ENCODE measurements around the gene SFXN3.

DNA sequence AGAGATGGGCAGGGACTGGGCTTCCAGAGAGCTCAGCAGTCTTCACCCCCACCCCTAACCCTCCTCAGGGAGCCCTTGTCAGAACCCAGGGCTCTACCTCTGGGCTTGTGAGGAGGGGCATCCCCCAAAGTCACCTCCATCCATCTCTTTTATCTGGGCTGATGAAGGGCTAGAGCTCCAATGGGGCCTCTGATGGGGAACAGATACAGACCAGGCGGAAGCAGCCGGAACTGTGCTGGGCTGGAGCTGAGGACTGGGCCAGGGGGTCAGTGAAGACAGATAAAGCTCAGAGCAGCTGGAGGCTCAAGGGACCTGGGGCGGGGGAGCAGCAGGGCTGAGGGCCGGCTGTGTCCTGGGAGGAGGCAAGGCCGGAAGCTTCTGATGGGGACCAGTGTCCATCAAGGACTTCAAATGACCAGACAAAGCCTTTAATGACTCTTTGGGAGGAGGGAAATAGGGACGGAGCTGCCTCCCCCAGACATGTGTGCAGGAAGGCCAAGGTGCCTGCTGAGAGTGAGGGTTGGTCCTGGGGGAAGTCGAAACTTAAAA lies 40.9 kb downstream of the SFXN3 start:
- TF ChIP-seq, protein P1, sequence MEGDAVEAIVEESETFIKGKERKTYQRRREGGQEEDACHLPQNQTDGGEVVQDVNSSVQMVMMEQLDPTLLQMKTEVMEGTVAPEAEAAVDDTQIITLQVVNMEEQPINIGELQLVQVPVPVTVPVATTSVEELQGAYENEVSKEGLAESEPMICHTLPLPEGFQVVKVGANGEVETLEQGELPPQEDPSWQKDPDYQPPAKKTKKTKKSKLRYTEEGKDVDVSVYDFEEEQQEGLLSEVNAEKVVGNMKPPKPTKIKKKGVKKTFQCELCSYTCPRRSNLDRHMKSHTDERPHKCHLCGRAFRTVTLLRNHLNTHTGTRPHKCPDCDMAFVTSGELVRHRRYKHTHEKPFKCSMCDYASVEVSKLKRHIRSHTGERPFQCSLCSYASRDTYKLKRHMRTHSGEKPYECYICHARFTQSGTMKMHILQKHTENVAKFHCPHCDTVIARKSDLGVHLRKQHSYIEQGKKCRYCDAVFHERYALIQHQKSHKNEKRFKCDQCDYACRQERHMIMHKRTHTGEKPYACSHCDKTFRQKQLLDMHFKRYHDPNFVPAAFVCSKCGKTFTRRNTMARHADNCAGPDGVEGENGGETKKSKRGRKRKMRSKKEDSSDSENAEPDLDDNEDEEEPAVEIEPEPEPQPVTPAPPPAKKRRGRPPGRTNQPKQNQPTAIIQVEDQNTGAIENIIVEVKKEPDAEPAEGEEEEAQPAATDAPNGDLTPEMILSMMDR (IDR thresholded peaks at IDR 0.05) = no peak
- no peak for TF ChIP-seq NFYB (CRISPR knock-in tag; conservative IDR thresholded peaks at IDR 0.05; ENCODE audit: low read depth)
- TF ChIP-seq, protein P2, sequence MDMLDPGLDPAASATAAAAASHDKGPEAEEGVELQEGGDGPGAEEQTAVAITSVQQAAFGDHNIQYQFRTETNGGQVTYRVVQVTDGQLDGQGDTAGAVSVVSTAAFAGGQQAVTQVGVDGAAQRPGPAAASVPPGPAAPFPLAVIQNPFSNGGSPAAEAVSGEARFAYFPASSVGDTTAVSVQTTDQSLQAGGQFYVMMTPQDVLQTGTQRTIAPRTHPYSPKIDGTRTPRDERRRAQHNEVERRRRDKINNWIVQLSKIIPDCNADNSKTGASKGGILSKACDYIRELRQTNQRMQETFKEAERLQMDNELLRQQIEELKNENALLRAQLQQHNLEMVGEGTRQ (CRISPR knock-in tag; IDR thresholded peaks at IDR 0.05) = no peak
- TF ChIP-seq, protein P3, sequence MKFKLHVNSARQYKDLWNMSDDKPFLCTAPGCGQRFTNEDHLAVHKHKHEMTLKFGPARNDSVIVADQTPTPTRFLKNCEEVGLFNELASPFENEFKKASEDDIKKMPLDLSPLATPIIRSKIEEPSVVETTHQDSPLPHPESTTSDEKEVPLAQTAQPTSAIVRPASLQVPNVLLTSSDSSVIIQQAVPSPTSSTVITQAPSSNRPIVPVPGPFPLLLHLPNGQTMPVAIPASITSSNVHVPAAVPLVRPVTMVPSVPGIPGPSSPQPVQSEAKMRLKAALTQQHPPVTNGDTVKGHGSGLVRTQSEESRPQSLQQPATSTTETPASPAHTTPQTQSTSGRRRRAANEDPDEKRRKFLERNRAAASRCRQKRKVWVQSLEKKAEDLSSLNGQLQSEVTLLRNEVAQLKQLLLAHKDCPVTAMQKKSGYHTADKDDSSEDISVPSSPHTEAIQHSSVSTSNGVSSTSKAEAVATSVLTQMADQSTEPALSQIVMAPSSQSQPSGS (CRISPR knock-in tag; IDR thresholded peaks at IDR 0.05; ENCODE audit: borderline replicate concordance, low read depth) = no peak
- TF ChIP-seq, protein P4, sequence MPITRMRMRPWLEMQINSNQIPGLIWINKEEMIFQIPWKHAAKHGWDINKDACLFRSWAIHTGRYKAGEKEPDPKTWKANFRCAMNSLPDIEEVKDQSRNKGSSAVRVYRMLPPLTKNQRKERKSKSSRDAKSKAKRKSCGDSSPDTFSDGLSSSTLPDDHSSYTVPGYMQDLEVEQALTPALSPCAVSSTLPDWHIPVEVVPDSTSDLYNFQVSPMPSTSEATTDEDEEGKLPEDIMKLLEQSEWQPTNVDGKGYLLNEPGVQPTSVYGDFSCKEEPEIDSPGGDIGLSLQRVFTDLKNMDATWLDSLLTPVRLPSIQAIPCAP (CRISPR knock-in tag; IDR thresholded peaks at IDR 0.05) = no peak
- TF ChIP-seq ZNF219 (CRISPR knock-in tag; IDR thresholded peaks at IDR 0.05; ENCODE audit: borderline replicate concordance) = no peak
- TF ChIP-seq ZNF232 (CRISPR knock-in tag; IDR thresholded peaks at IDR 0.05) = no peak
- TF ChIP-seq, protein P5, sequence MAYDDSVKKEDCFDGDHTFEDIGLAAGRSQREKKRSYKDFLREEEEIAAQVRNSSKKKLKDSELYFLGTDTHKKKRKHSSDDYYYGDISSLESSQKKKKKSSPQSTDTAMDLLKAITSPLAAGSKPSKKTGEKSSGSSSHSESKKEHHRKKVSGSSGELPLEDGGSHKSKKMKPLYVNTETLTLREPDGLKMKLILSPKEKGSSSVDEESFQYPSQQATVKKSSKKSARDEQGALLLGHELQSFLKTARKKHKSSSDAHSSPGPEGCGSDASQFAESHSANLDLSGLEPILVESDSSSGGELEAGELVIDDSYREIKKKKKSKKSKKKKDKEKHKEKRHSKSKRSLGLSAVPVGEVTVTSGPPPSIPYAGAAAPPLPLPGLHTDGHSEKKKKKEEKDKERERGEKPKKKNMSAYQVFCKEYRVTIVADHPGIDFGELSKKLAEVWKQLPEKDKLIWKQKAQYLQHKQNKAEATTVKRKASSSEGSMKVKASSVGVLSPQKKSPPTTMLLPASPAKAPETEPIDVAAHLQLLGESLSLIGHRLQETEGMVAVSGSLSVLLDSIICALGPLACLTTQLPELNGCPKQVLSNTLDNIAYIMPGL (CRISPR knock-in tag; IDR thresholded peaks at IDR 0.05) = no peak
- TF ChIP-seq, protein P6, sequence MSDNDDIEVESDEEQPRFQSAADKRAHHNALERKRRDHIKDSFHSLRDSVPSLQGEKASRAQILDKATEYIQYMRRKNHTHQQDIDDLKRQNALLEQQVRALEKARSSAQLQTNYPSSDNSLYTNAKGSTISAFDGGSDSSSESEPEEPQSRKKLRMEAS (CRISPR knock-in tag; IDR thresholded peaks at IDR 0.05) = no peak
- TF ChIP-seq, protein P7, sequence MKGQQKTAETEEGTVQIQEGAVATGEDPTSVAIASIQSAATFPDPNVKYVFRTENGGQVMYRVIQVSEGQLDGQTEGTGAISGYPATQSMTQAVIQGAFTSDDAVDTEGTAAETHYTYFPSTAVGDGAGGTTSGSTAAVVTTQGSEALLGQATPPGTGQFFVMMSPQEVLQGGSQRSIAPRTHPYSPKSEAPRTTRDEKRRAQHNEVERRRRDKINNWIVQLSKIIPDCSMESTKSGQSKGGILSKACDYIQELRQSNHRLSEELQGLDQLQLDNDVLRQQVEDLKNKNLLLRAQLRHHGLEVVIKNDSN (CRISPR knock-in tag; IDR thresholded peaks at IDR 0.05) = no peak
- no peak for TF ChIP-seq TEAD1 (CRISPR knock-in tag; IDR thresholded peaks at IDR 0.05)
- TF ChIP-seq, protein P8, sequence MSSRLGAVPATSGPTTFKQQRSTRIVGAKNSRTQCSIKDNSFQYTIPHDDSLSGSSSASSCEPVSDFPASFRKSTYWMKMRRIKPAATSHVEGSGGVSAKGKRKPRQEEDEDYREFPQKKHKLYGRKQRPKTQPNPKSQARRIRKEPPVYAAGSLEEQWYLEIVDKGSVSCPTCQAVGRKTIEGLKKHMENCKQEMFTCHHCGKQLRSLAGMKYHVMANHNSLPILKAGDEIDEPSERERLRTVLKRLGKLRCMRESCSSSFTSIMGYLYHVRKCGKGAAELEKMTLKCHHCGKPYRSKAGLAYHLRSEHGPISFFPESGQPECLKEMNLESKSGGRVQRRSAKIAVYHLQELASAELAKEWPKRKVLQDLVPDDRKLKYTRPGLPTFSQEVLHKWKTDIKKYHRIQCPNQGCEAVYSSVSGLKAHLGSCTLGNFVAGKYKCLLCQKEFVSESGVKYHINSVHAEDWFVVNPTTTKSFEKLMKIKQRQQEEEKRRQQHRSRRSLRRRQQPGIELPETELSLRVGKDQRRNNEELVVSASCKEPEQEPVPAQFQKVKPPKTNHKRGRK (CRISPR knock-in tag; IDR thresholded peaks at IDR 0.05; ENCODE audit: borderline replicate concordance) = no peak

Measured in WTC11 (cell line).